Mucosa of descending colon (tissue), 3 donors: ENCODE results near the gene TYW3. TPM values are rescaled to one million over a fixed set of nuclear protein-coding genes. Genes with fewer than 3 reads are reported as not detected.
"Not testable (repeated sequence)": the region's sequence is repeated elsewhere in the genome, so short reads cannot be mapped to it uniquely, and the experiment has no call there.

Experiments
- ATAC-seq: fragments of 200-7000 bp; cut with Tn5 transposase; one replicate; pipeline ENCODE4 v1.9.1; 2020; ENCODE audit warnings: mild to moderate bottlenecking, moderate library complexity
- DNase-seq, 3 donors: peaks; one replicate each; pipeline ENCODE4 v3.0.0-alpha.2; 2020
- H3K36me3 ChIP-seq: fragments of 200-600 bp; one replicate; pipeline ENCODE4 v1.8.0; 2021; ENCODE audit warnings: low read depth, mild to moderate bottlenecking
- H3K4me1 ChIP-seq: fragments of 200-600 bp; one replicate; pipeline ENCODE4 v1.8.0; 2021; ENCODE audit warnings: low read depth, mild to moderate bottlenecking
- H3K4me3 ChIP-seq: fragments of 200-600 bp; one replicate; pipeline ENCODE4 v1.8.0; 2021; ENCODE audit warnings: mild to moderate bottlenecking
- H3K9me3 ChIP-seq: fragments of 200-600 bp; one replicate; pipeline ENCODE4 v1.8.0; 2021; ENCODE audit warnings: mild to moderate bottlenecking
- intact Hi-C, 2 donors: fragments of 100-400 bp; cut with DNase I in 1 of 2; cut with micrococcal nuclease in 1 of 2; formaldehyde crosslinking; loops; one replicate each; pipeline versions ENCODE4 v1.11.0 to v1.11.1; 2022; cut with DNase I, micrococcal nuclease
- total RNA-seq, 3 donors: library from RNA; stranded (reverse); fragmentation: NEBNext Ultra II Directional in 2 of 3; extraction: Animal tissue kit (Norgen Biotek cat#: 25700) in 2 of 3; gene quantifications; one replicate each; pipeline versions ENCODE4 v1.2.1 to v1.2.4, GENCODE V29; 2021 to 2023
- TF ChIP-seq, protein P1 (sequence below): fragments of 200-600 bp; IDR thresholded peaks from one replicate; pipeline ENCODE4 v1.8.0; 2022; ENCODE audit warnings: antibody characterized with exemption, mild to moderate bottlenecking
- donor health status: DM: no; HTN: no; CAD: no; lungs with moderate emphysema.
- donor health status: DM: no; HTN: no; CAD: no.
- donor health status: DM: no; HTN: yes; CAD: no.

TYW3 gene
- total RNA-seq, 3 donors from 2014 or later = 8.3 to 24.0 (median 12.8) TPM

DNA sequence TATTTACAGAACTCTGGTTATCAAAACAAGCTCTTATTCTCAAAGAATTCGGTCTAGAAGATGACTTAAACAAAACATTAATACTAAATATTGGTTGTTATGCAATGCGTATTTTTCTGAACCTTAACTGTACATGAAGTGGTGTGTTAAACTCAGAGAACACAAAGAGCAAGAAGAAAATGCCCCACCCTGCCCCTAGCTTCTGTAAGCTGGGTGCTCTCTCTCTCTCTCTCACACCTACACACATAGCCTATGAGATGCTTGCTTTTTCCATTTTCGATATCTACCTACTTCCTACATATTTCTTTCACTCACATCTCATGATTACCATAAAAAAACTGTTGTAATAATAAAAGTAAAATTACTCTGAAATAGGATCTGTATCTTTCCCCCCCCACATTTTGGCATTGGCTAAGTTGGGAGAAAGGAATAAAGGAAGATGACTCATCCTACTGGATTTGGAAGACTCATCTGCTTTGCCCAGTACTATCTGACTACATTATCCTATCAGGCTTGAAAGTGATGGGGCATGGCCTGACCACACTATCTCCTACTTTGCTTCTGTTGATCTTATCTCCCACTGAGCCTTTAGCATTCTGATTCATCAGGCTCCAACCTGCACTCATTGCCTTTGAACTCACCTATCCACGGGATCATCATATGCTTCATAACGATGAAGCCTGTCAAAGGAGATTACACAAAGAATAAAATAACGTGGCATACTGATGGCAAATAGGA lies 3.0 kb upstream of the TYW3 start:
- H3K4me1 ChIP-seq = peaks cover 17% of the 10 kb centered on the region
- intact Hi-C loops = no loop called here

GRCh38 chr1:74731399-74732052 lies 1.4 kb upstream of the TYW3 start:
- intact Hi-C loops = no loop called here
- ATAC-seq (peak; percentile 9), DNase-seq (peak in 1 of 3 donors; percentile 7)
- Histone ChIP-seq H3K36me3 (no peaks in the 10 kb centered on the region), H3K4me1 (peaks cover 17% of the 10 kb centered on the region), H3K4me3 (no peak overlapping the region), H3K9me3 (peaks cover under 1% of the 10 kb centered on the region)
- TF ChIP-seq, protein P1, sequence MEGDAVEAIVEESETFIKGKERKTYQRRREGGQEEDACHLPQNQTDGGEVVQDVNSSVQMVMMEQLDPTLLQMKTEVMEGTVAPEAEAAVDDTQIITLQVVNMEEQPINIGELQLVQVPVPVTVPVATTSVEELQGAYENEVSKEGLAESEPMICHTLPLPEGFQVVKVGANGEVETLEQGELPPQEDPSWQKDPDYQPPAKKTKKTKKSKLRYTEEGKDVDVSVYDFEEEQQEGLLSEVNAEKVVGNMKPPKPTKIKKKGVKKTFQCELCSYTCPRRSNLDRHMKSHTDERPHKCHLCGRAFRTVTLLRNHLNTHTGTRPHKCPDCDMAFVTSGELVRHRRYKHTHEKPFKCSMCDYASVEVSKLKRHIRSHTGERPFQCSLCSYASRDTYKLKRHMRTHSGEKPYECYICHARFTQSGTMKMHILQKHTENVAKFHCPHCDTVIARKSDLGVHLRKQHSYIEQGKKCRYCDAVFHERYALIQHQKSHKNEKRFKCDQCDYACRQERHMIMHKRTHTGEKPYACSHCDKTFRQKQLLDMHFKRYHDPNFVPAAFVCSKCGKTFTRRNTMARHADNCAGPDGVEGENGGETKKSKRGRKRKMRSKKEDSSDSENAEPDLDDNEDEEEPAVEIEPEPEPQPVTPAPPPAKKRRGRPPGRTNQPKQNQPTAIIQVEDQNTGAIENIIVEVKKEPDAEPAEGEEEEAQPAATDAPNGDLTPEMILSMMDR = no peak

More for the DNA sequence above, 3.0 kb upstream of the TYW3 start:
- TF ChIP-seq, protein P1 = no peak
- H3K9me3 ChIP-seq = peaks cover 9% of the 10 kb centered on the region
- ATAC-seq (no peak), DNase-seq (no peak)
- H3K36me3 ChIP-seq = no peaks in the 10 kb centered on the region
- H3K4me3 ChIP-seq = no peak overlapping the region

- intact Hi-C loops, H3K36me3 ChIP-seq, DNase-seq, H3K9me3 ChIP-seq: not testable (repeated sequence)
- peak; percentile 17 for ATAC-seq
- H3K4me3 ChIP-seq = peak overlapping the region; percentile 54
- peaks cover 17% of the 10 kb centered on the region for H3K4me1 ChIP-seq
These were observed 643 bp upstream of the TYW3 start for GRCh38 chr1:74732071-74732946.

- DNase-seq (peak in 1 of 3 donors; percentile 68), ATAC-seq (peak; percentile 82)
- Histone ChIP-seq H3K4me1 (peaks cover 17% of the 10 kb centered on the region), H3K9me3 (no peaks in the 10 kb centered on the region), H3K4me3 (peak overlapping the region; percentile 54), H3K36me3 (no peaks in the 10 kb centered on the region)
- intact Hi-C loops = no loop called here
- TF ChIP-seq, protein P1 = peak; percentile 52
These were observed 892 bp downstream of the TYW3 start for GRCh38 chr1:74733604-74734484.

DNA sequence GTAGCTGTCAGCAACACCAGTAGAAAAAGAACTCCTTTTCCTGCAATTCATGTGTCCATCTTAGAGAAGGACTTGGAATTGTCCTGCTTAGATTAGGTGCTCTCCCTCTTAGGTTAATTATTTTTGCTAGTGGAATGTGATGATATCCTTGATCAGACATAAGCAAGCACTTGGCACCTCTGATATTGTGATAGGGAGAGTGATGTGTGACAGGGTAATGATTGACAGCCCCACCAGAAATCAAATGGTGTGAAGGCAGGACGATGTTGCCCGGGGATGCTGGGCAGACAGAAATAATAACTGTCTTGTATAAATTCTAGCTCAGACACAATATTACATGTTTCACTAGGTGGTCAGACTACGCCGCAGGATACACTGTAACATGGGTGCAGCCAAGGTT lies 4.4 kb downstream of the TYW3 start:
- H3K36me3 ChIP-seq = no peaks in the 10 kb centered on the region
- intact Hi-C loops = no loop called here
- H3K4me1 ChIP-seq = peaks cover 11% of the 10 kb centered on the region
- DNase-seq (no peak), ATAC-seq (no peak)
- H3K4me3 ChIP-seq = no peak overlapping the region
- peaks cover 4% of the 10 kb centered on the region for H3K9me3 ChIP-seq
- TF ChIP-seq, protein P1 = no peak

- H3K4me3 ChIP-seq, H3K36me3 ChIP-seq, H3K4me1 ChIP-seq, H3K9me3 ChIP-seq, intact Hi-C loops, DNase-seq, ATAC-seq: not testable (repeated sequence)
These were observed 7.5 kb downstream of the TYW3 start for GRCh38 chr1:74740307-74740980.

DNA sequence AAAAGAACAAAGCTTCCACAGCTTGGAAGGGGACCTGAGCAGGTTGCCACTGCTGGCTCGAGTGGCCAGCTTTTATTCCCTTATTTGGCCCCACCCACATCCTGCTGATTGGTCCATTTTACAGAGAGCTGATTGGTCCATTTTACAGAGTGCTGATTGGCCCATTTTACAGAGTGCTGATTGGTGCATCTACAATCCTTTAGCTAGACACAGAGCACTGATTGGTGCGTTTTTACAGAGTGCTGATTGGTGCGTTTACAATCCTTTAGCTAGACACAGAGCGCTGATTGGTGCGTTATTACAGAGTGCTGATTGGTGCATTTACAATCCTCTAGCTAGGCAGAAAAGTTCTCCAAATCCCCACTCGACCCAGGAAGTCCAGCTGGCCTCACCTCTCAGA lies 12.3 kb downstream of the TYW3 start:
- ATAC-seq, DNase-seq, H3K9me3 ChIP-seq, H3K36me3 ChIP-seq, H3K4me3 ChIP-seq, H3K4me1 ChIP-seq, intact Hi-C loops: not testable (repeated sequence)
